ENCODE data around the gene TCF7L1. TPM values are rescaled to one million over a fixed set of nuclear protein-coding genes. Genes with fewer than 3 reads are reported as not detected.

The TCF7L1 gene
- total RNA-seq, 4 donors from 2014 or later: 5.6 to 23.2 (median 10.2) TPM

- Histone ChIP-seq H3K9me3 (no peaks in the 10 kb centered on the region), H3K4me3 (no peak overlapping the region), H3K27me3 (no peaks in the 10 kb centered on the region), H3K36me3 (no peaks in the 10 kb centered on the region), H3K27ac (replicated peaks in 1 of 4) (no peak overlapping the region), H3K4me1 (peaks cover 55 to 79% (median 65%) of the 10 kb centered on the region in 4 donors)
- TF ChIP-seq POLR2A (IDR thresholded peaks at IDR 0.05; ENCODE audit: low read depth) (no peak), EP300 (IDR thresholded peaks at IDR 0.05) (no peak), POLR2AphosphoS5 (IDR thresholded peaks at IDR 0.05) (no peak), CTCF (IDR thresholded peaks at IDR 0.05) (no peak)
- DNase-seq (ENCODE audit: extremely low spot score): no peak
- 94% methylated on average over 3 of the region's 3 CpGs for WGBS
- intact Hi-C loops (cut with DNase I): no loop called here
Measured at GRCh38 chr2:85163675-85164074, 30.5 kb downstream of the TCF7L1 start.

- TF ChIP-seq EP300 (IDR thresholded peaks at IDR 0.05) (no peak), POLR2AphosphoS5 (IDR thresholded peaks at IDR 0.05) (no peak), POLR2A (IDR thresholded peaks at IDR 0.05; ENCODE audit: low read depth) (no peak)
- DNase-seq (ENCODE audit: extremely low spot score): no peak
- Histone ChIP-seq H3K36me3 (no peaks in the 10 kb centered on the region), H3K27me3 (no peaks in the 10 kb centered on the region), H3K9me3 (no peaks in the 10 kb centered on the region), H3K27ac (replicated peaks in 1 of 4) (no peak overlapping the region), H3K4me3 (no peak overlapping the region), H3K4me1 (peaks cover 51 to 74% (median 61%) of the 10 kb centered on the region in 4 donors)
- intact Hi-C loops (cut with DNase I): no loop called here
- 66% methylated on average over 8 of the region's 8 CpGs for WGBS
Measured at GRCh38 chr2:85164145-85164569, 31.0 kb downstream of the TCF7L1 start.

- no peak for DNase-seq (ENCODE audit: extremely low spot score)
- intact Hi-C loops (cut with DNase I): no loop called here
- Histone ChIP-seq H3K27me3 (no peaks in the 10 kb centered on the region), H3K9me3 (no peaks in the 10 kb centered on the region), H3K36me3 (no peaks in the 10 kb centered on the region), H3K27ac (replicated peaks in 1 of 4) (no peak overlapping the region), H3K4me3 (no peak overlapping the region), H3K4me1 (peaks cover 44 to 72% (median 57%) of the 10 kb centered on the region in 4 donors)
- 45% methylated on average over 9 of the region's 9 CpGs for whole genome bisulfite sequencing
- no peak for TF ChIP-seq EP300 (IDR thresholded peaks at IDR 0.05)
- TF ChIP-seq POLR2A (IDR thresholded peaks at IDR 0.05; ENCODE audit: low read depth): no peak
- no peak for TF ChIP-seq CTCF (IDR thresholded peaks at IDR 0.05)
- TF ChIP-seq POLR2AphosphoS5 (IDR thresholded peaks at IDR 0.05): no peak
Measured at GRCh38 chr2:85165088-85165690, 32.0 kb downstream of the TCF7L1 start.

- H3K27me3 ChIP-seq: no peaks in the 10 kb centered on the region
- H3K4me1 ChIP-seq: peaks cover 38 to 63% (median 50%) of the 10 kb centered on the region in 4 donors
- WGBS: 75% methylated on average over 1 of the region's 1 CpG
- no peak for DNase-seq (ENCODE audit: extremely low spot score)
- H3K36me3 ChIP-seq: no peaks in the 10 kb centered on the region
- H3K27ac ChIP-seq (replicated peaks in 1 of 4): no peak overlapping the region
- H3K9me3 ChIP-seq: no peaks in the 10 kb centered on the region
- TF ChIP-seq POLR2AphosphoS5 (IDR thresholded peaks at IDR 0.05): no peak
- intact Hi-C loops (cut with DNase I): no loop called here
- H3K4me3 ChIP-seq: no peak overlapping the region
Measured at GRCh38 chr2:85166021-85166420, 32.8 kb downstream of the TCF7L1 start.

- no peaks in the 10 kb centered on the region for H3K9me3 ChIP-seq
Measured at GRCh38 chr2:85167479-85167878, 34.3 kb downstream of the TCF7L1 start.

More at GRCh38 chr2:85167479-85167878, 34.3 kb downstream of the TCF7L1 start:
- intact Hi-C loops (cut with DNase I): no loop called here
- H3K36me3 ChIP-seq: no peaks in the 10 kb centered on the region
- 94% methylated on average over 10 of the region's 10 CpGs for WGBS
- no peak overlapping the region for H3K4me3 ChIP-seq
- TF ChIP-seq POLR2AphosphoS5 (IDR thresholded peaks at IDR 0.05) (no peak), CTCF (IDR thresholded peaks at IDR 0.05) (no peak), POLR2A (IDR thresholded peaks at IDR 0.05; ENCODE audit: low read depth) (no peak), EP300 (IDR thresholded peaks at IDR 0.05) (no peak)
- no peak overlapping the region for H3K27ac ChIP-seq (replicated peaks in 1 of 4)
- no peak for DNase-seq (ENCODE audit: extremely low spot score)
- peaks cover 24 to 49% (median 35%) of the 10 kb centered on the region in 4 donors for H3K4me1 ChIP-seq
- H3K27me3 ChIP-seq: no peaks in the 10 kb centered on the region

Measured in esophagus muscularis mucosa (tissue), 4 donors.